Measurements from ENCODE around the gene MPV17L. TPM values are rescaled to one million over a fixed set of nuclear protein-coding genes. Genes with fewer than 3 reads are reported as not detected.
"Not testable (repeated sequence)": the region's sequence is repeated elsewhere in the genome, so short reads cannot be mapped to it uniquely, and the experiment has no call there.

MPV17L gene
- total RNA-seq, 1 experiment from 2014 or later, result 4.6 TPM

DNA sequence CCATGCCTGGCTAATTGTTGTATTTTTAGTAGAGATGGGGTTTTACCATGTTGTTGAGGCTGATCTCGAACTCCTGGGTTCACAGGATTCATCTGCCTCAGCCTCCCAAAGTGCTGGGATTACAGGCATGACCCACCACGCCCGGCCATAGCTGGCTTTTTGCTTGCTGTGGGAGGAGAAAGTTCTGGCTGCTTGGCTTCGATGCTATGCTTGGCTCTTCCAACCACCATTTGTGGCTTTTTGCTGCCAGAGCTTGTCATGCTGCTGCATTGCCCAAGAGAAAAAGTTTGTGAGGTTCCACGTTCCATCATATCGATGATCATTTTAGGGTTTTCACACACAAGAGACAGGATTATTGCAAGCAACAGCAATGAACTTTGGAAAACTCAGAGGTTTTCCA lies 55.1 kb downstream of the MPV17L start:
- peaks cover 3% of the 10 kb centered on the region for H3K4me1 ChIP-seq
- H3K27ac Mint-ChIP-seq (ENCODE audit: unreplicated experiment), result no peak overlapping the region
- ChIA-PET POLR2A (no interaction called here), CTCF (no interaction called here)
- no peaks in the 10 kb centered on the region for H3K9me3 ChIP-seq
- DNase-seq, result no peak
- no peak overlapping the region for H3K4me3 Mint-ChIP-seq (ENCODE audit: unreplicated experiment)
- no peaks in the 10 kb centered on the region for H3K27me3 ChIP-seq (replicated peaks; ENCODE audit: control insufficient read depth, insufficient read depth, low read length)
- intact Hi-C loops (cut with micrococcal nuclease; ENCODE audit: unreplicated experiment), result no loop called here
- H3K4me1 Mint-ChIP-seq (ENCODE audit: low read depth, unreplicated experiment), result peaks cover 2% of the 10 kb centered on the region
- H3K27me3 Mint-ChIP-seq (ENCODE audit: insufficient read depth, unreplicated experiment), result peaks cover 4% of the 10 kb centered on the region
- H3K9me3 Mint-ChIP-seq (ENCODE audit: unreplicated experiment), result peaks cover 11% of the 10 kb centered on the region
- TF ChIP-seq, protein P1, sequence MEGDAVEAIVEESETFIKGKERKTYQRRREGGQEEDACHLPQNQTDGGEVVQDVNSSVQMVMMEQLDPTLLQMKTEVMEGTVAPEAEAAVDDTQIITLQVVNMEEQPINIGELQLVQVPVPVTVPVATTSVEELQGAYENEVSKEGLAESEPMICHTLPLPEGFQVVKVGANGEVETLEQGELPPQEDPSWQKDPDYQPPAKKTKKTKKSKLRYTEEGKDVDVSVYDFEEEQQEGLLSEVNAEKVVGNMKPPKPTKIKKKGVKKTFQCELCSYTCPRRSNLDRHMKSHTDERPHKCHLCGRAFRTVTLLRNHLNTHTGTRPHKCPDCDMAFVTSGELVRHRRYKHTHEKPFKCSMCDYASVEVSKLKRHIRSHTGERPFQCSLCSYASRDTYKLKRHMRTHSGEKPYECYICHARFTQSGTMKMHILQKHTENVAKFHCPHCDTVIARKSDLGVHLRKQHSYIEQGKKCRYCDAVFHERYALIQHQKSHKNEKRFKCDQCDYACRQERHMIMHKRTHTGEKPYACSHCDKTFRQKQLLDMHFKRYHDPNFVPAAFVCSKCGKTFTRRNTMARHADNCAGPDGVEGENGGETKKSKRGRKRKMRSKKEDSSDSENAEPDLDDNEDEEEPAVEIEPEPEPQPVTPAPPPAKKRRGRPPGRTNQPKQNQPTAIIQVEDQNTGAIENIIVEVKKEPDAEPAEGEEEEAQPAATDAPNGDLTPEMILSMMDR (IDR thresholded peaks at IDR 0.05; ENCODE audit: insufficient read depth in 1 of 2, low read depth in 1 of 2, low read length in 1 of 2, severe bottlenecking in 1 of 2, unreplicated experiment in 1 of 2), result no peak
- H3K36me3 Mint-ChIP-seq (ENCODE audit: insufficient read depth, unreplicated experiment), result peaks cover 6% of the 10 kb centered on the region
- no peak overlapping the region for H3K4me3 ChIP-seq (ENCODE audit: low read depth, low read length)
- no TSS peak for BruUV-seq (replicated peaks)
- no peaks in the 10 kb centered on the region for H3K36me3 ChIP-seq (ENCODE audit: control insufficient read depth, insufficient read depth, low read length)

DNA sequence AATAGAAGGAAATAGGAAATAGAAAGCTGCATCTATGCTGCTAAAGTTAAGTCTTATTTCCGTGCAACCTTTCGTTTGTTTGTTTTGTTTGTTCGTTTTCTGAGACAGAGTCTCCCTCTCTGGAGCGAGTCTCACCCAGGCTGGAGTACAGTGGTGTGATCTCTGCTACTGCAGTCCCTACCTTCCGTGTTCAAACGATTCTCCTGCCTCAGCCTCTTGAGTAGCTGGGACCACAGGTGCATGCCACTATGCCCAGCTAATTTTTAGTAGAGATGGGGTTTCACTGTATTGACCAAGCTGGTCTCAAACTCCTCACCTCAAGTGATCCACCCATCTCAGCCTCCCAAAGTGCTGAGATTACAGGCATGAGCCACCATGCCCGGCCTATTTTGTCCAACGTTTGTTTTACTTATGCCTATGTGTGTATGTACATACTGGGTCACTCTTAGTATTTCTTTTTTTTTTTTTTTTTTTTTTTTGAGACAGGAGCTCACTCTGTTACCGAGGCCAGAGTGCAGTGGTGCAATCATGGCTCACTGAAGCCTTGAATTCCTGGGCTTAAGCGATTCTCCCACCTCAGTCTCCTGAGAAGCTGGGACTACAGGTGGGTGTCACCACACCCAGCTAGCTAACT lies 55.7 kb downstream of the MPV17L start:
- Histone ChIP-seq H3K4me3 (ENCODE audit: low read depth, low read length) (no peak overlapping the region), H3K4me1 (peaks cover 8% of the 10 kb centered on the region), H3K27me3 (replicated peaks; ENCODE audit: control insufficient read depth, insufficient read depth, low read length) (no peaks in the 10 kb centered on the region), H3K36me3 (ENCODE audit: control insufficient read depth, insufficient read depth, low read length) (no peaks in the 10 kb centered on the region), H3K9me3 (no peaks in the 10 kb centered on the region)
- TF ChIP-seq, protein P1 (IDR thresholded peaks at IDR 0.05; ENCODE audit: insufficient read depth in 1 of 2, low read depth in 1 of 2, low read length in 1 of 2, severe bottlenecking in 1 of 2, unreplicated experiment in 1 of 2), result no peak
- H3K4me1 Mint-ChIP-seq (ENCODE audit: low read depth, unreplicated experiment), result peaks cover 7% of the 10 kb centered on the region
- no TSS peak for BruUV-seq (replicated peaks)
- ChIA-PET POLR2A (interaction anchor here (0.6 kb wide), 1 partner anchor 27 kb away, joined by 6 read pairs; no protein-coding TSS in a partner anchor), CTCF (interaction anchor here (0.5 to 0.7 kb wide), 3 partner anchors 24 to 442 kb away, joined by 3 to 4 read pairs (median 3); no protein-coding TSS in a partner anchor)
- H3K27ac Mint-ChIP-seq (ENCODE audit: unreplicated experiment), result no peak overlapping the region
- H3K27me3 Mint-ChIP-seq (ENCODE audit: insufficient read depth, unreplicated experiment), result peaks cover 4% of the 10 kb centered on the region
- intact Hi-C loops (cut with micrococcal nuclease; ENCODE audit: unreplicated experiment), result no loop called here
- peaks cover 9% of the 10 kb centered on the region for H3K9me3 Mint-ChIP-seq (ENCODE audit: unreplicated experiment)
- DNase-seq, result no peak
- H3K4me3 Mint-ChIP-seq (ENCODE audit: unreplicated experiment), result no peak overlapping the region
- H3K36me3 Mint-ChIP-seq (ENCODE audit: insufficient read depth, unreplicated experiment), result peaks cover 6% of the 10 kb centered on the region

DNA sequence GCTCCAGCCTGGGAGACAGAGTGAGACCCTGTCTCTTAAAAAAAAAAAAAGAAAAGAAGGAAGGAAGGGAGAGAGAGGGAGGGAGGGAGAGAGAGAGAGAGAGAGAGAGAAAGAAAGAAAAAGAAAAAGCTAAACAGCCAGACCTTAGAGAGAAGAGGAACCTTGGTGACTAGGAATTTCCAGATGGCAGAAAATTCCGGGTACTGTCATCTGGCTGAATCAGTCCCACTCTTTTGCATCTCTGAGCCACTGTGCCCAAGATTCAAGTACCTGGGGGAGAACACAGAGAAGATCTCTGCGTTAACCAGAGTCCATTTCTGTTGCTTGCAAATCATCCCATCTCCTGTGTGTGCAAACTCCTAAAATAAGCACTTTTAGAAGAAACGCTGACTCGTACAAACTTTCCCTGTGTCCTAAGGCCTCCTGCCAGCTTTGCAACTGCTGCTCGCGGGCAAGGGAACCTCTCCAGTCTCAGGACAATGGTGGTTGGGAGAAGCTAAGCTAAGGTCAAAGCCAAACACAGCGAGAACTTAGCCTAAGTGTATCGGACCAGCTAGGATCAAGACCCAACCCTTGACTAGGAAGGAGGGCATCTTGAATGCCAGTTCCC lies 56.8 kb downstream of the MPV17L start:
- TF ChIP-seq, protein P1 (IDR thresholded peaks at IDR 0.05; ENCODE audit: insufficient read depth in 1 of 2, low read depth in 1 of 2, low read length in 1 of 2, severe bottlenecking in 1 of 2, unreplicated experiment in 1 of 2), result no peak
- ChIA-PET CTCF (no interaction called here), POLR2A (no interaction called here)
- no peak overlapping the region for H3K27ac Mint-ChIP-seq (ENCODE audit: unreplicated experiment)
- Histone ChIP-seq H3K27me3 (replicated peaks; ENCODE audit: control insufficient read depth, insufficient read depth, low read length) (no peaks in the 10 kb centered on the region), H3K9me3 (no peaks in the 10 kb centered on the region), H3K36me3 (ENCODE audit: control insufficient read depth, insufficient read depth, low read length) (no peaks in the 10 kb centered on the region), H3K4me1 (peaks cover 8% of the 10 kb centered on the region), H3K4me3 (ENCODE audit: low read depth, low read length) (no peak overlapping the region)
- intact Hi-C loops (cut with micrococcal nuclease; ENCODE audit: unreplicated experiment), result no loop called here
- DNase-seq, result no peak
- H3K4me3 Mint-ChIP-seq (ENCODE audit: unreplicated experiment), result no peak overlapping the region
- no TSS peak for BruUV-seq (replicated peaks)
- H3K9me3 Mint-ChIP-seq (ENCODE audit: unreplicated experiment), result peaks cover 5% of the 10 kb centered on the region
- peaks cover 4% of the 10 kb centered on the region for H3K36me3 Mint-ChIP-seq (ENCODE audit: insufficient read depth, unreplicated experiment)
- peaks cover 8% of the 10 kb centered on the region for H3K4me1 Mint-ChIP-seq (ENCODE audit: low read depth, unreplicated experiment)
- peaks cover 3% of the 10 kb centered on the region for H3K27me3 Mint-ChIP-seq (ENCODE audit: insufficient read depth, unreplicated experiment)

DNA sequence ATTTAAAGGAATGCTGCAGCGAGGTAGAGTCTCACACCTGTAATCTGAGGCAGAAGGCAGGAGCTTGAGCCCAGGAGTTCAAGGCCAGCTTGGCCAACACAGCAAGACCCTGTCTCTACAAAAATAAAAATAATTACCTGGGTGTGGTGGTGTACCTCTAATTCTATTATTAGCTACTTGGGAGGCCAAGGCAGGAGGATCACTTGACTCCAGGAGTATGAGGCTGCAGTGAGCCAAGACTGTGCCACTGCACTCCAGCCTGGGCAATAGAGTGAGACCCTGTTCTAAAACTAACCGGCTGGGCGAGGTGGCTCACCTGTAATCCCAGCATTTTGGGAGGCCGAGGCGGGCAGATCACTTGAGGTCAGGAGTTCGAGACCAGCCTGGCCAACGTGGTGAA lies 57.7 kb downstream of the MPV17L start:
- BruUV-seq (replicated peaks); CTCF ChIA-PET; H3K36me3 Mint-ChIP-seq (ENCODE audit: insufficient read depth, unreplicated experiment): not testable (repeated sequence)

DNA sequence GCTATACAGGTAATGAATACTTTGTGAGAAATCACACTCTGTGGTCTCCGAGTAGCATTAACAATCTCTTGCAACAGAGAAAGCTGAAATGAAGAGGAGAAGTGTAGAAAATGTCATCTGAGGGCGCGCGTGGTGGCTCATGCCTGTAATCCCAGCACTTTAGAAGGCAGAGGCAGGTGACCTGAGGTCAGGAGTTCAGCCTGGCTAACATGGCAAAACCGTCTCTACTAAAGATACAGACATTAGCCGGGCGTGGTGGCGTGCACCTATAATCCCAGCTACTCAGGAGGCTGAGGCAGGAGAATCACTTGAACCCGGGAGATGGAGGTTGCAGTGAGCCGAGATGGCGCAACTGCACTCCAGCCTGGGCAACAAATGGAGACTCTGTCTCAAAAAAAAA lies 59.4 kb downstream of the MPV17L start:
- H3K36me3 Mint-ChIP-seq (ENCODE audit: insufficient read depth, unreplicated experiment); H3K4me3 Mint-ChIP-seq (ENCODE audit: unreplicated experiment); CTCF ChIA-PET; DNase-seq; intact Hi-C loops (cut with micrococcal nuclease; ENCODE audit: unreplicated experiment); BruUV-seq (replicated peaks); H3K4me3 ChIP-seq (ENCODE audit: low read depth, low read length); H3K27me3 Mint-ChIP-seq (ENCODE audit: insufficient read depth, unreplicated experiment); H3K36me3 ChIP-seq (ENCODE audit: control insufficient read depth, insufficient read depth, low read length); POLR2A ChIA-PET; H3K27ac Mint-ChIP-seq (ENCODE audit: unreplicated experiment); H3K9me3 Mint-ChIP-seq (ENCODE audit: unreplicated experiment); H3K27me3 ChIP-seq (replicated peaks; ENCODE audit: control insufficient read depth, insufficient read depth, low read length); H3K9me3 ChIP-seq; H3K4me1 ChIP-seq: not testable (repeated sequence)
- H3K4me1 Mint-ChIP-seq (ENCODE audit: low read depth, unreplicated experiment), result peaks cover 12% of the 10 kb centered on the region

More for the DNA sequence above, 57.7 kb downstream of the MPV17L start:
- H3K9me3 Mint-ChIP-seq (ENCODE audit: unreplicated experiment); H3K4me3 ChIP-seq (ENCODE audit: low read depth, low read length); H3K27me3 ChIP-seq (replicated peaks; ENCODE audit: control insufficient read depth, insufficient read depth, low read length); DNase-seq; H3K36me3 ChIP-seq (ENCODE audit: control insufficient read depth, insufficient read depth, low read length); H3K27me3 Mint-ChIP-seq (ENCODE audit: insufficient read depth, unreplicated experiment); H3K27ac Mint-ChIP-seq (ENCODE audit: unreplicated experiment); H3K9me3 ChIP-seq; POLR2A ChIA-PET; H3K4me3 Mint-ChIP-seq (ENCODE audit: unreplicated experiment); H3K4me1 ChIP-seq; intact Hi-C loops (cut with micrococcal nuclease; ENCODE audit: unreplicated experiment): not testable (repeated sequence)
- peaks cover 12% of the 10 kb centered on the region for H3K4me1 Mint-ChIP-seq (ENCODE audit: low read depth, unreplicated experiment)

Data from Caco-2 (cell line).